B cell (primary cell): Measurements from ENCODE around the gene NAP1L5. TPM values are rescaled to one million over a fixed set of nuclear protein-coding genes. Genes with fewer than 3 reads are reported as not detected.

Experiments
- ATAC-seq: fragments of 200-7000 bp; cut with Tn5 transposase; one replicate; pipeline ENCODE4 v1.10.0; 2021; ENCODE audit warnings: low read depth, mild to moderate bottlenecking, moderate number of reproducible peaks, moderate library complexity
- CTCF ChIA-PET: fragments of 350-600 bp; sonication (Branson Sonifier 250); formaldehyde crosslinking; loops from one replicate; lab custom pipeline; 2021; ENCODE audit warnings: antibody characterized with exemption, inconsistent platforms; lab: Charles Lee
- POLR2A ChIA-PET: fragments of 350-600 bp; sonication (Branson Sonifier 250); formaldehyde crosslinking; loops from one replicate; lab custom pipeline; 2021; ENCODE audit warnings: antibody characterized with exemption; lab: Charles Lee
- DNase-seq: peaks from one replicate; pipeline ENCODE4 v3.0.0; 2013
- H2AFZ ChIP-seq: 2 replicates; pipeline ENCODE4 v1.6.1; 2012; ENCODE audit warnings: mild to moderate bottlenecking, low read depth, low read length; ENCODE audit not compliant: insufficient read depth, poor library complexity, severe bottlenecking
- H3K27ac ChIP-seq, 2 donors: 1 replicate in 1 of 2; 2 replicates in 1 of 2; pipeline ENCODE4 v1.5.1; 2012 to 2013; ENCODE audit warnings: low read length in 2 of 2, mild to moderate bottlenecking in 2 of 2, moderate library complexity in 1 of 2
- H3K27me3 ChIP-seq, 4 experiments: fragments of 200-600 bp in 1 of 4; sonication (generic) in 1 of 4; replicated peaks in 1 of 4; 1 replicate in 2 of 4; 2 replicates in 2 of 4; pipeline versions ENCODE4 v1.6.1 to v1.7.0; 2013 to 2016; ENCODE audit warnings: low read length in 3 of 4, mild to moderate bottlenecking in 2 of 4, mixed read lengths in 1 of 4, moderate library complexity in 1 of 4; ENCODE audit not compliant: insufficient read depth in 4 of 4, control insufficient read depth in 3 of 4; ENCODE audit errors: control extremely low read depth in 1 of 4
- H3K36me3 ChIP-seq, 2 experiments: replicated peaks in 1 of 2; 1 replicate in 1 of 2; 2 replicates in 1 of 2; pipeline versions ENCODE4 v1.6.1 to v1.7.1; 2013; ENCODE audit warnings: low read length in 1 of 2; ENCODE audit not compliant: insufficient read depth in 2 of 2, control insufficient read depth in 1 of 2; ENCODE audit errors: control extremely low read depth in 1 of 2, extremely low read depth in 1 of 2
- H3K4me1 ChIP-seq, 2 donors: fragments of 200-600 bp in 1 of 2; sonication (generic) in 1 of 2; 1 replicate in 1 of 2; 2 replicates in 1 of 2; pipeline versions ENCODE4 v1.5.1 to v1.6.1; 2013 to 2017; ENCODE audit warnings: low read length in 2 of 2; ENCODE audit not compliant: control insufficient read depth in 2 of 2, insufficient read depth in 2 of 2
- H3K4me2 ChIP-seq: replicated peaks from 2 replicates; pipeline ENCODE3; 2012; ENCODE audit warnings: mild to moderate bottlenecking, low read depth, low read length; ENCODE audit not compliant: poor library complexity, severe bottlenecking
- H3K4me3 ChIP-seq, 5 experiments: fragments of 200-600 bp in 1 of 5; sonication (generic) in 1 of 5; 1 replicate in 3 of 5; 2 replicates in 2 of 5; pipeline versions ENCODE4 v1.5.1 to v1.7.0; 2011 to 2016; ENCODE audit warnings: low read length in 4 of 5, mild to moderate bottlenecking in 4 of 5, low read depth in 2 of 5, control low read depth in 1 of 5, moderate library complexity in 1 of 5; ENCODE audit not compliant: insufficient read depth in 1 of 5; ENCODE audit errors: control extremely low read depth in 1 of 5, extremely low read depth in 1 of 5
- H3K79me2 ChIP-seq: fragments of 200-600 bp; sonication (generic); one replicate; pipeline ENCODE4 v1.6.0; 2016; ENCODE audit warnings: low read length; ENCODE audit not compliant: control insufficient read depth, insufficient read depth
- H3K9ac ChIP-seq: fragments of 200-600 bp; sonication (generic); 2 replicates; pipeline ENCODE4 v1.6.1; 2017; ENCODE audit warnings: mild to moderate bottlenecking, low read length, moderate library complexity
- H3K9me3 ChIP-seq, 3 donors: one replicate each; pipeline versions ENCODE4 v1.6.1 to v1.7.1; 2013; ENCODE audit warnings: low read length in 2 of 3; ENCODE audit not compliant: control insufficient read depth in 2 of 3, insufficient read depth in 1 of 3; ENCODE audit errors: control extremely low read depth in 1 of 3
- H4K20me1 ChIP-seq: 2 replicates; pipeline ENCODE4 v1.6.0; 2012; ENCODE audit warnings: mild to moderate bottlenecking, low read length; ENCODE audit not compliant: insufficient read depth, control insufficient read depth, poor library complexity, severe bottlenecking
- H3K27ac Mint-ChIP-seq: one replicate; pipeline ENCODE4 v1.8.0; 2021; ENCODE audit warnings: mixed read lengths
- H3K27me3 Mint-ChIP-seq: one replicate; pipeline ENCODE4 v1.8.0; 2021; ENCODE audit warnings: mixed read lengths
- H3K4me1 Mint-ChIP-seq: one replicate; pipeline ENCODE4 v1.8.0; 2021; ENCODE audit warnings: mixed read lengths
- H3K4me3 Mint-ChIP-seq: one replicate; pipeline ENCODE4 v1.8.0; 2021; ENCODE audit warnings: mixed read lengths
- H3K9me3 Mint-ChIP-seq: one replicate; pipeline ENCODE4 v1.8.0; 2022; ENCODE audit warnings: mixed read lengths; ENCODE audit not compliant: insufficient read depth
- EZH2 ChIP-seq: IDR thresholded peaks from 2 replicates; pipeline ENCODE4 v1.6.1; 2012; ENCODE audit warnings: borderline replicate concordance, low read depth, mild to moderate bottlenecking, moderate library complexity, low read length; ENCODE audit not compliant: insufficient read depth, poor library complexity, severe bottlenecking
- WGBS: methylation state at CpG from one replicate; pipeline ENCODE4 v1.1.5; 2013; ENCODE audit warnings: missing lambda C conversion rate; ENCODE audit not compliant: insufficient coverage; 5-methylcytosine and 5-hydroxymethylcytosine counted together
- intact Hi-C: fragments of 100-400 bp; cut with micrococcal nuclease; formaldehyde crosslinking; loops from one replicate; pipeline ENCODE4 v1.10.0; 2022
- polyA plus RNA-seq: library from polyadenylated mRNA; depleted of rRNA; stranded (reverse); fragments of >200 nt; gene quantifications from 2 replicates; pipeline ENCODE4 v1.2.3, GENCODE V29; 2012
- total RNA-seq, 2 donors: library from RNA; stranded (reverse); fragments of 120-200 nt in 1 of 2; gene quantifications; 1 replicate in 1 of 2; 2 replicates in 1 of 2; pipeline versions ENCODE4 v1.2.3 to v1.2.4, GENCODE V29; 2013 to 2022
- TF ChIP-seq, protein P1 (sequence below): fragments of 200-600 bp; IDR thresholded peaks from one replicate; pipeline ENCODE4 v1.8.0; 2022; ENCODE audit warnings: antibody characterized with exemption, mild to moderate bottlenecking

NAP1L5 gene
- total and polyA plus RNA-seq, 2 donors (not counting 1 experiment from before 2014, with no cell fraction given): 1.5 to 1.7 TPM

DNA sequence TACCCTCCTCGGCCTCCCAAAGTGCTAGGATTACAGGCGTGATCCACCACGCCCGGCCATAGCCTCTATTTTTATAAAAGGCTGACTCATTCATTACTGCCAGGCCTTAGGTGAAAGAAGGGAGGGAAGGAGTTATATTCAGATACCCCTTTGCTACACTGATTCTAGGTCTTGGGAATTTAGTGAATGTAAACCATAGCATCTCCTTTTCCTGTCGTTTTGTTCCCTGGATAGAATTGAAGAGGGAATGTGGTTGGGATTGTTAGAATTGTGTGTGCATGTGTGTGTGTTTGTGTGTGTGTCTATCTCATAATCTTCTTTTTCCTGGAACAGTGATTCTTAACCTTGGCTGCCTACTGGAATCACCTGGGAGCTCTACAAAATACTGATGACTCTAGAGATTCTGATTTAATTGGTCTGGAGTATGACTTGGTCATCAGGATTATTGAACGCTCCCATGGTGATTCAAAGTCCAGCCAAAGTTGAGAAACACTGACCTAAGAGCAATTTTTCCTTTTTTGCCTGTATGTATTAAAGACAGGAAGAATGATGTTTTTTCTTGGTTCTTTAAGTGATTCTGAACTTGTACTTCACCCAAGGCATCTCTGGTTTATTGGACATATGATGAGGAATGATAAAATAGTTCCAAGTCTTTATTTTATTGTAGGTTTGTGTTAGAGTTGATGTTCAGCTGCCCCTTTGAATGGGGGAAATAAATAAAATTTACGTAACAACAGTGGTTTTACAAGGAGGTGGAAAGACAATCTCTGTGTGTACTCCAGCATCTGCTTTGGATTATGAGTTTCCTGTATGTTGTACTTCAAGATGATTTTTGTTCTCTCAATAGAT lies 37.0 kb downstream of the NAP1L5 start:
- no peaks in the 10 kb centered on the region for H3K9me3 Mint-ChIP-seq
- ChIA-PET POLR2A (no interaction called here), CTCF (interaction anchor here (3.8 kb wide), 1 partner anchor 121 kb away, joined by 14 read pairs; no protein-coding TSS in a partner anchor)
- no peak overlapping the region for H3K4me2 ChIP-seq
- no peaks in the 10 kb centered on the region for H3K79me2 ChIP-seq
- H3K9ac ChIP-seq: no peak overlapping the region
- no peak overlapping the region for H3K27ac Mint-ChIP-seq
- DNase-seq (no peak), ATAC-seq (no peak)
- H4K20me1 ChIP-seq: no peaks in the 10 kb centered on the region
- H3K4me1 Mint-ChIP-seq: no peaks in the 10 kb centered on the region
- no peaks in the 10 kb centered on the region for H3K27me3 ChIP-seq
- no peaks in the 10 kb centered on the region for H3K9me3 ChIP-seq
- intact Hi-C loops: no loop called here
- 100% methylated on average over 2 of the region's 7 CpGs for WGBS
- H3K36me3 ChIP-seq: peaks cover 2 to 71% of the 10 kb centered on the region in 2 experiments
- no peak overlapping the region for H3K4me3 ChIP-seq
- H3K27ac ChIP-seq: no peak overlapping the region
- H2AFZ ChIP-seq: no peak overlapping the region
- no peaks in the 10 kb centered on the region for H3K4me1 ChIP-seq
- TF ChIP-seq, protein P1, sequence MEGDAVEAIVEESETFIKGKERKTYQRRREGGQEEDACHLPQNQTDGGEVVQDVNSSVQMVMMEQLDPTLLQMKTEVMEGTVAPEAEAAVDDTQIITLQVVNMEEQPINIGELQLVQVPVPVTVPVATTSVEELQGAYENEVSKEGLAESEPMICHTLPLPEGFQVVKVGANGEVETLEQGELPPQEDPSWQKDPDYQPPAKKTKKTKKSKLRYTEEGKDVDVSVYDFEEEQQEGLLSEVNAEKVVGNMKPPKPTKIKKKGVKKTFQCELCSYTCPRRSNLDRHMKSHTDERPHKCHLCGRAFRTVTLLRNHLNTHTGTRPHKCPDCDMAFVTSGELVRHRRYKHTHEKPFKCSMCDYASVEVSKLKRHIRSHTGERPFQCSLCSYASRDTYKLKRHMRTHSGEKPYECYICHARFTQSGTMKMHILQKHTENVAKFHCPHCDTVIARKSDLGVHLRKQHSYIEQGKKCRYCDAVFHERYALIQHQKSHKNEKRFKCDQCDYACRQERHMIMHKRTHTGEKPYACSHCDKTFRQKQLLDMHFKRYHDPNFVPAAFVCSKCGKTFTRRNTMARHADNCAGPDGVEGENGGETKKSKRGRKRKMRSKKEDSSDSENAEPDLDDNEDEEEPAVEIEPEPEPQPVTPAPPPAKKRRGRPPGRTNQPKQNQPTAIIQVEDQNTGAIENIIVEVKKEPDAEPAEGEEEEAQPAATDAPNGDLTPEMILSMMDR: no peak
- TF ChIP-seq EZH2: no peak
- no peaks in the 10 kb centered on the region for H3K27me3 Mint-ChIP-seq
- H3K4me3 Mint-ChIP-seq: no peak overlapping the region

DNA sequence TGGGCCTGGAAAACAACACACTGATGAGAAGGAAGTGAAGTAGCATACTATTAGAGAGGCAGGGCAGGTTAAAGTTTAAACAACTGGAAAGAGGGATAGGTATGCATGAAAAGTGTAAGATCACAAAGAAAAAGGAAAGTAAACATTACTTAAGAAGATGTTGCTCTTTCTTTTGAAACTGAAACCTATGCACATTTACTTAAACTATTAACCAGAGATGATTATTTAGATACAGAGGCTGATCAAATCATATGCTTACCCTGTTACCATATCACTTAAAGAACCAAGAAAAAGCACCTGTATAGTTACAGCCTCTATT lies 37.8 kb downstream of the NAP1L5 start:
- Histone ChIP-seq H3K4me2 (no peak overlapping the region), H2AFZ (no peak overlapping the region), H3K9ac (no peak overlapping the region), H3K36me3 (peaks cover 4 to 77% of the 10 kb centered on the region in 2 experiments), H4K20me1 (no peaks in the 10 kb centered on the region), H3K4me3 (no peak overlapping the region), H3K4me1 (no peaks in the 10 kb centered on the region), H3K27ac (no peak overlapping the region), H3K27me3 (no peaks in the 10 kb centered on the region), H3K9me3 (no peaks in the 10 kb centered on the region), H3K79me2 (no peaks in the 10 kb centered on the region)
- CTCF ChIA-PET: interaction anchor here (1.0 to 1.2 kb wide), 3 partner anchors 47 to 131 kb away, joined by 3 to 19 read pairs (median 4); no protein-coding TSS in a partner anchor
- POLR2A ChIA-PET: no interaction called here
- intact Hi-C loops: loop anchor here (1.0 kb wide), 1 partner anchor 134 kb away; no protein-coding TSS in a partner anchor
- no peak for DNase-seq
- no peaks in the 10 kb centered on the region for H3K4me1 Mint-ChIP-seq
- no peak overlapping the region for H3K4me3 Mint-ChIP-seq
- H3K27ac Mint-ChIP-seq: no peak overlapping the region
- no peaks in the 10 kb centered on the region for H3K27me3 Mint-ChIP-seq
- TF ChIP-seq EZH2: no peak
- TF ChIP-seq, protein P1: no peak
- H3K9me3 Mint-ChIP-seq: no peaks in the 10 kb centered on the region
- no peak for ATAC-seq
